K562 (cell line): Measurements from ENCODE around the gene ADPRHL1. TPM values are rescaled to one million over a fixed set of nuclear protein-coding genes. Genes with fewer than 3 reads are reported as not detected.

Experiments
- ATAC-seq: fragments of 200-7000 bp; cut with Tn5 transposase; 3 replicates; pipeline ENCODE4 v1.9.1; 2020; ENCODE audit warnings: moderate library complexity
- BruUV-seq: library from RNA; stranded (reverse); fragments of 400-500 nt; replicated peaks from 2 replicates; lab custom pipeline; 2021; lab: Mats Ljungman, UMichigan
- CTCF ChIA-PET: fragments of 300-600 bp; formaldehyde crosslinking; extraction: SDS; loops from one replicate; lab custom pipeline; 2021; ENCODE audit warnings: low intra/inter-chr PET ratio; lab: Yijun Ruan, JAX
- POLR2A ChIA-PET: fragments of 300-600, 350-650 bp; sonication (Branson Sonifier 250); formaldehyde crosslinking; extraction: SDS; loops from one replicate; lab custom pipeline; 2021; ENCODE audit warnings: antibody characterized with exemption, inconsistent platforms; lab: Yijun Ruan, JAX
- DNase-seq, 4 experiments: peaks; one replicate each; pipeline versions ENCODE4 v3.0.0 to v3.0.0-alpha.2; 2011 to 2018; ENCODE audit warnings: low spot score in 3 of 4, mixed read lengths in 3 of 4; ENCODE audit errors: extremely low read depth in 1 of 4
- FAIRE-seq: peaks from 2 replicates; lab custom pipeline; 2011; peaks lifted over from hg19 to GRCh38; lab: Jason Lieb, UNC
- H2AFZ ChIP-seq: 2 replicates; pipeline ENCODE4 v1.6.0; 2011; ENCODE audit warnings: low read depth, low read length, control low read depth, inconsistent platforms
- H3K27ac ChIP-seq: fragments of 200-600 bp; 3 replicates; pipeline ENCODE4 v1.8.0; 2011; ENCODE audit warnings: low read depth, mild to moderate bottlenecking, control low read depth, inconsistent platforms, low read length, moderate library complexity, mixed read lengths; ENCODE audit errors: extremely low read depth
- H3K27me3 ChIP-seq, 2 experiments: fragments of 300-600 bp in 1 of 2; 2 replicates in 1 of 2; 3 replicates in 1 of 2; pipeline versions ENCODE4 v1.6.0 to v1.8.0; 2011; ENCODE audit warnings: inconsistent platforms in 2 of 2, low read length in 2 of 2, mild to moderate bottlenecking in 1 of 2, mixed read lengths in 1 of 2, moderate library complexity in 1 of 2; ENCODE audit not compliant: control insufficient read depth in 2 of 2, insufficient read depth in 2 of 2
- H3K36me3 ChIP-seq: fragments of 300-600 bp; 3 replicates; pipeline ENCODE4 v1.8.0; 2011; ENCODE audit warnings: mild to moderate bottlenecking, low read length, inconsistent platforms; ENCODE audit not compliant: control insufficient read depth, insufficient read depth
- H3K4me1 ChIP-seq, 2 experiments: fragments of 200-600 bp in 1 of 2; replicated peaks in 1 of 2; 2 replicates in 1 of 2; 3 replicates in 1 of 2; pipeline versions ENCODE4 v1.5.1 to v1.8.0; 2011; ENCODE audit warnings: inconsistent platforms in 2 of 2, low read length in 2 of 2, mild to moderate bottlenecking in 1 of 2, mixed read lengths in 1 of 2, moderate library complexity in 1 of 2; ENCODE audit not compliant: control insufficient read depth in 2 of 2, insufficient read depth in 2 of 2
- H3K4me2 ChIP-seq: 2 replicates; pipeline ENCODE4 v1.6.1; 2011; ENCODE audit warnings: low read length, control low read depth, inconsistent platforms, mixed read lengths; ENCODE audit not compliant: insufficient read depth
- H3K4me3 ChIP-seq: fragments of 200-600 bp; sonication (generic), shearing (Covaris generic); 2 replicates; pipeline ENCODE4 v1.5.1; 2016; ENCODE audit warnings: control low read depth, inconsistent platforms
- H3K79me2 ChIP-seq: fragments of 200-600 bp; 3 replicates; pipeline ENCODE4 v1.8.0; 2011; ENCODE audit warnings: low read length, inconsistent platforms; ENCODE audit not compliant: control insufficient read depth, insufficient read depth
- H3K9ac ChIP-seq, 2 experiments: 2 replicates each; pipeline versions ENCODE4 v1.6.0 to v1.6.1; 2011; ENCODE audit warnings: low read depth in 2 of 2, low read length in 2 of 2, control low read depth in 1 of 2, inconsistent platforms in 1 of 2, mild to moderate bottlenecking in 1 of 2, mixed read lengths in 1 of 2; ENCODE audit not compliant: insufficient read depth in 1 of 2
- H3K9me1 ChIP-seq: one replicate; pipeline ENCODE4 v1.6.0; 2011; ENCODE audit warnings: inconsistent platforms, mild to moderate bottlenecking, low read length, moderate library complexity; ENCODE audit not compliant: control insufficient read depth, insufficient read depth
- H3K9me3 ChIP-seq: replicated peaks from 2 replicates; pipeline ENCODE4 v1.5.1; 2011; ENCODE audit warnings: low read depth, low read length, inconsistent platforms; ENCODE audit not compliant: control insufficient read depth, insufficient read depth
- H4K20me1 ChIP-seq: replicated peaks from 2 replicates; pipeline ENCODE4 v1.6.1; 2011; ENCODE audit warnings: low read length, inconsistent platforms, mixed read lengths; ENCODE audit not compliant: control insufficient read depth, insufficient read depth
- DIDO1 ChIP-seq: fragments of 450-650 bp; IDR thresholded peaks from 2 replicates; pipeline ENCODE4 v1.6.1; 2016; ENCODE audit warnings: low read depth, missing biosample characterization, missing genetic modification characterization
- E2F6 ChIP-seq, 2 experiments: IDR thresholded peaks; 2 replicates each; pipeline ENCODE4 v1.6.1; 2011; ENCODE audit warnings: borderline replicate concordance in 1 of 2, control low read depth in 1 of 2, low read depth in 1 of 2, low read length in 1 of 2, mild to moderate bottlenecking in 1 of 2, mixed read lengths in 1 of 2, moderate library complexity in 1 of 2; ENCODE audit not compliant: insufficient read depth in 1 of 2, insufficient read length in 1 of 2, poor library complexity in 1 of 2, severe bottlenecking in 1 of 2; ENCODE audit errors: extremely low read depth in 1 of 2
- EGR1 ChIP-seq: fragments of 450-650 bp; conservative IDR thresholded peaks from 2 replicates; pipeline ENCODE4 v1.6.1; 2017; ENCODE audit warnings: mild to moderate bottlenecking
- ETV5 ChIP-seq: sonication (generic); formaldehyde crosslinking; IDR thresholded peaks from 2 replicates; pipeline ENCODE4 v1.4.0; 2020; ENCODE audit warnings: low read depth, mild to moderate bottlenecking, missing genetic modification reagents
- HDAC2 ChIP-seq: fragments of 450-650 bp; IDR thresholded peaks from 2 replicates; pipeline ENCODE4 v1.6.1; 2016; ENCODE audit warnings: mild to moderate bottlenecking
- SAP30 ChIP-seq: fragments of 200-600 bp; sonication (generic); IDR thresholded peaks from 2 replicates; pipeline ENCODE4 v1.6.1; 2012; ENCODE audit warnings: borderline replicate concordance, low read depth, mild to moderate bottlenecking, moderate library complexity, low read length, control low read depth, inconsistent platforms; ENCODE audit not compliant: insufficient read depth, poor library complexity, severe bottlenecking
- TEAD1 ChIP-seq, 2 experiments: fragments of 450-650 bp in 1 of 2; sonication (generic) in 1 of 2; formaldehyde crosslinking; IDR thresholded peaks; 2 replicates each; pipeline versions ENCODE4 v1.4.0 to v1.8.0; 2020 to 2022; ENCODE audit warnings: mild to moderate bottlenecking in 2 of 2, missing genetic modification reagents in 1 of 2
- WGBS: fragments of 100-300 bp; shearing (Covaris generic); methylation state at CpG from one replicate; pipeline ENCODE4 v1.1.6; 2016; ENCODE audit warnings: low coverage, mixed read lengths; ENCODE audit not compliant: insufficient coverage; ENCODE audit errors: missing lambda C conversion rate; 5-methylcytosine and 5-hydroxymethylcytosine counted together
- in situ Hi-C: fragments of 300-500 bp; cut with MboI; formaldehyde crosslinking; loops from 4 replicates; pipeline ENCODE4 v1.15.0; 2018; ENCODE audit warnings: inconsistent platforms, mixed read lengths
- intact Hi-C: fragments of 100-400 bp; cut with micrococcal nuclease; formaldehyde crosslinking; loops from 2 replicates; pipeline ENCODE4 v1.14.2; 2022
- polyA plus RNA-seq, 8 experiments: library from polyadenylated mRNA; depleted of rRNA in 4 of 8; stranded (reverse) in 5 of 8; unstranded in 3 of 8; fragments of >200 nt; fragmentation: Nextera tagmentation in 2 of 8; fragmentation: Illumina TruSeq in 1 of 8; extraction: Ambion mirVana in 2 of 8; extraction: Trizol in 1 of 8; gene quantifications; 2 replicates each; pipeline versions ENCODE4 v1.2.1 to v1.2.3, GENCODE V29; 2011 to 2014; ENCODE audit warnings: inconsistent platforms in 1 of 8, missing spikeins in 1 of 8
- total RNA-seq, 7 experiments: library from RNA; depleted of rRNA in 6 of 7; stranded (reverse); fragments of >200 nt in 6 of 7; fragmentation: Illumina TruSeq in 2 of 7; extraction: Trizol in 2 of 7; gene quantifications; 2 replicates each; pipeline versions ENCODE4 v1.2.1 to v1.2.3, GENCODE V29; 2011 to 2021; ENCODE audit warnings: low replicate concordance in 1 of 7
- TF ChIP-seq, protein P1 (sequence below): sonication (generic); formaldehyde crosslinking; IDR thresholded peaks from 2 replicates; pipeline ENCODE4 v1.9.0; 2022; ENCODE audit warnings: mild to moderate bottlenecking, missing genetic modification reagents
- TF ChIP-seq, protein P2 (sequence below), 3 experiments: IDR thresholded peaks in 2 of 3; conservative IDR thresholded peaks in 1 of 3; 2 replicates each; pipeline ENCODE4 v1.5.1; 2011 to 2012; ENCODE audit warnings: low read length in 3 of 3, mild to moderate bottlenecking in 3 of 3, control low read depth in 2 of 3, improper control_type of control experiment in 1 of 3, inconsistent platforms in 1 of 3, low read depth in 1 of 3, mixed read lengths in 1 of 3, moderate library complexity in 1 of 3; ENCODE audit not compliant: insufficient read depth in 2 of 3
- TF ChIP-seq, protein P3 (sequence below): sonication (generic); formaldehyde crosslinking; IDR thresholded peaks from 2 replicates; pipeline ENCODE4 v1.8.0; 2022; ENCODE audit warnings: mild to moderate bottlenecking, missing genetic modification reagents

The ADPRHL1 gene
- total and polyA plus RNA-seq, 9 of the 15 experiments (the other 6 are each of a cell fraction or from before 2014, with no cell fraction given), result 0.06 to 0.76 (median 0.37) TPM; not detected in 1

DNA sequence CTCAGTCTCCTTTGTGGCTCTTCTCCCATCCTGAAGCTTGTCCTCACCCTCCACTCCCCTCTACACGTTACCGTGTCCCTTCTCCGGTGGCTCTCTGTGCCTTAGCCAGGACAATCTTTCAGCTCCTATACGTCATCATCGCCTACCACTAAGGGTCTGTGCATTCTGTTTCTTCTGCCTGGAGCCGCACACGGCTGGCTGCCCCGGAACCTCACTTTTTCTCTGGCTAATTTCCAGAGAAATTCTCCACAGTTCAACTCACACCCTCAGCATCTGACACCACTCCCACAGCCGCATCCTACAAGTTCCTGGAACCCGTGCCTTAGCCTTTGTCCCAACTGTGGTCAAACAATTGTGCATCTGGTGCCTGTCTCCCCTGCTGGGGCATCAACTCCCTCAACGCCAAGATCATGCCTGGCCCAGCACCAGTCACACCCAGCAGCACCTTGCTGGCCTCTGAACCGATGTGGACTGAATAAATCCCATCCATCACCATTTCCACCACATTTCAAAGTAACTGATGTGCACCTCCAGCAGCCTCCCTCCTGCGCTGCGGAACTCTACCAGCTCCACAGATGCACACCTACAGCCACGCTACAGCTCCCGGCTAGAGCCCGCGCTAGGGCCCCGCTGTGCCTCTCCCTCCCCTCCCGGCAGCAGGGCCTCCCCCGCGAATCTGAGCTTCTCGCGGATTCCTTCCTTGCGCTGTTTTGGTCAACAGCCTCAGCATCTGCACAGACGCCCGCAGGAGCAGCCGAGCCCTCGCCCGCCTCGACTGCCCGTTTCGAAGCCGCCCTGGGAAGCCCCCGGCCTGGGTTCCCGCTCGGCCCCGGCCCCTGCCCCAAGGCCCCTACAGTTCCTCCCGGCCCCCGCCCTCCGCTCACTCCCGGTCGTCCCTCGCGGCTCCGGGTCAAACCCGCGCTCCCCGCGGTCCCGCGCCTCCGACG lies 36.5 kb upstream of the ADPRHL1 start:
- DNase-seq, result peak; percentile 31 to 47 (median 36)
- ATAC-seq, result peak; percentile 6
- POLR2A ChIA-PET, result interaction anchor here (0.6 to 1.3 kb wide), 6 partner anchors 8 to 14 kb away, joined by 3 to 8 read pairs (median 3); no protein-coding TSS in a partner anchor
- in situ Hi-C loops (loop anchor here (10.0 kb wide), 1 partner anchor 235 kb away; no protein-coding TSS in a partner anchor), intact Hi-C loops (no loop called here)
- H3K79me2 ChIP-seq, result peaks cover 94% of the 10 kb centered on the region
- H3K36me3 ChIP-seq, result peaks cover 25% of the 10 kb centered on the region; the same call in 2 of the 3 replicates
- peak overlapping the region; percentile 91 for H3K4me2 ChIP-seq
- H3K27ac ChIP-seq, result peak overlapping the region; percentile 88; the same call in 2 of the 3 replicates
- WGBS, result 2% methylated on average over 23 of the region's 54 CpGs
- peaks cover 6% of the 10 kb centered on the region for H3K9me1 ChIP-seq
- H2AFZ ChIP-seq, result peak overlapping the region; percentile 74
- BruUV-seq, result no TSS peak
- CTCF ChIA-PET, result no interaction called here
- FAIRE-seq, result no peak
- H3K9me3 ChIP-seq, result no peaks in the 10 kb centered on the region
- peak overlapping the region; percentile 87 to 93 for H3K9ac ChIP-seq
- peak overlapping the region; percentile 89 for H3K4me3 ChIP-seq
- H3K27me3 ChIP-seq, result no peaks in the 10 kb centered on the region
- peaks cover 18 to 36% of the 10 kb centered on the region in 2 experiments for H3K4me1 ChIP-seq
- H4K20me1 ChIP-seq, result peaks cover 6% of the 10 kb centered on the region
- TF ChIP-seq, protein P1, sequence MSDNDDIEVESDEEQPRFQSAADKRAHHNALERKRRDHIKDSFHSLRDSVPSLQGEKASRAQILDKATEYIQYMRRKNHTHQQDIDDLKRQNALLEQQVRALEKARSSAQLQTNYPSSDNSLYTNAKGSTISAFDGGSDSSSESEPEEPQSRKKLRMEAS (CRISPR knock-in tag), result peak; percentile 34; the same call in 1 of the 2 replicates
- TF ChIP-seq E2F6 (IDR thresholded peaks at IDR 0.05; ENCODE audit: borderline replicate concordance in 1 of 2, extremely low read depth in 1 of 2, insufficient read depth in 1 of 2, insufficient read length in 1 of 2, low read depth in 1 of 2, low read length in 1 of 2, poor library complexity in 1 of 2, severe bottlenecking in 1 of 2) (peak in 1 of 2 experiments; percentile 83), SAP30 (peak; percentile 54), EGR1 (0 out of 2 replicates have a peak, but pooled peaks have one; percentile 20), HDAC2 (0 out of 2 replicates have a peak, but pooled peaks have one; percentile 9), DIDO1 (tag) (no peak), TEAD1 (CRISPR knock-in tag; IDR thresholded peaks at IDR 0.05) (0 out of 4 replicates have a peak, but pooled peaks of 1 of the 2 experiments have one; percentile 40), ETV5 (CRISPR knock-in tag) (no peak)
- TF ChIP-seq, protein P2, sequence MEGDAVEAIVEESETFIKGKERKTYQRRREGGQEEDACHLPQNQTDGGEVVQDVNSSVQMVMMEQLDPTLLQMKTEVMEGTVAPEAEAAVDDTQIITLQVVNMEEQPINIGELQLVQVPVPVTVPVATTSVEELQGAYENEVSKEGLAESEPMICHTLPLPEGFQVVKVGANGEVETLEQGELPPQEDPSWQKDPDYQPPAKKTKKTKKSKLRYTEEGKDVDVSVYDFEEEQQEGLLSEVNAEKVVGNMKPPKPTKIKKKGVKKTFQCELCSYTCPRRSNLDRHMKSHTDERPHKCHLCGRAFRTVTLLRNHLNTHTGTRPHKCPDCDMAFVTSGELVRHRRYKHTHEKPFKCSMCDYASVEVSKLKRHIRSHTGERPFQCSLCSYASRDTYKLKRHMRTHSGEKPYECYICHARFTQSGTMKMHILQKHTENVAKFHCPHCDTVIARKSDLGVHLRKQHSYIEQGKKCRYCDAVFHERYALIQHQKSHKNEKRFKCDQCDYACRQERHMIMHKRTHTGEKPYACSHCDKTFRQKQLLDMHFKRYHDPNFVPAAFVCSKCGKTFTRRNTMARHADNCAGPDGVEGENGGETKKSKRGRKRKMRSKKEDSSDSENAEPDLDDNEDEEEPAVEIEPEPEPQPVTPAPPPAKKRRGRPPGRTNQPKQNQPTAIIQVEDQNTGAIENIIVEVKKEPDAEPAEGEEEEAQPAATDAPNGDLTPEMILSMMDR (IDR thresholded peaks at IDR 0.05 in 2 of 3, conservative IDR thresholded peaks at IDR 0.05 in 1 of 3; ENCODE audit: insufficient read depth in 2 of 3, low read depth in 1 of 3, low read length in 3 of 3), result 0 out of 6 replicates have a peak, but pooled peaks of 1 of the 3 experiments have one; percentile 5
- TF ChIP-seq, protein P3, sequence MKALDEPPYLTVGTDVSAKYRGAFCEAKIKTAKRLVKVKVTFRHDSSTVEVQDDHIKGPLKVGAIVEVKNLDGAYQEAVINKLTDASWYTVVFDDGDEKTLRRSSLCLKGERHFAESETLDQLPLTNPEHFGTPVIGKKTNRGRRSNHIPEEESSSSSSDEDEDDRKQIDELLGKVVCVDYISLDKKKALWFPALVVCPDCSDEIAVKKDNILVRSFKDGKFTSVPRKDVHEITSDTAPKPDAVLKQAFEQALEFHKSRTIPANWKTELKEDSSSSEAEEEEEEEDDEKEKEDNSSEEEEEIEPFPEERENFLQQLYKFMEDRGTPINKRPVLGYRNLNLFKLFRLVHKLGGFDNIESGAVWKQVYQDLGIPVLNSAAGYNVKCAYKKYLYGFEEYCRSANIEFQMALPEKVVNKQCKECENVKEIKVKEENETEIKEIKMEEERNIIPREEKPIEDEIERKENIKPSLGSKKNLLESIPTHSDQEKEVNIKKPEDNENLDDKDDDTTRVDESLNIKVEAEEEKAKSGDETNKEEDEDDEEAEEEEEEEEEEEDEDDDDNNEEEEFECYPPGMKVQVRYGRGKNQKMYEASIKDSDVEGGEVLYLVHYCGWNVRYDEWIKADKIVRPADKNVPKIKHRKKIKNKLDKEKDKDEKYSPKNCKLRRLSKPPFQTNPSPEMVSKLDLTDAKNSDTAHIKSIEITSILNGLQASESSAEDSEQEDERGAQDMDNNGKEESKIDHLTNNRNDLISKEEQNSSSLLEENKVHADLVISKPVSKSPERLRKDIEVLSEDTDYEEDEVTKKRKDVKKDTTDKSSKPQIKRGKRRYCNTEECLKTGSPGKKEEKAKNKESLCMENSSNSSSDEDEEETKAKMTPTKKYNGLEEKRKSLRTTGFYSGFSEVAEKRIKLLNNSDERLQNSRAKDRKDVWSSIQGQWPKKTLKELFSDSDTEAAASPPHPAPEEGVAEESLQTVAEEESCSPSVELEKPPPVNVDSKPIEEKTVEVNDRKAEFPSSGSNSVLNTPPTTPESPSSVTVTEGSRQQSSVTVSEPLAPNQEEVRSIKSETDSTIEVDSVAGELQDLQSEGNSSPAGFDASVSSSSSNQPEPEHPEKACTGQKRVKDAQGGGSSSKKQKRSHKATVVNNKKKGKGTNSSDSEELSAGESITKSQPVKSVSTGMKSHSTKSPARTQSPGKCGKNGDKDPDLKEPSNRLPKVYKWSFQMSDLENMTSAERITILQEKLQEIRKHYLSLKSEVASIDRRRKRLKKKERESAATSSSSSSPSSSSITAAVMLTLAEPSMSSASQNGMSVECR (CRISPR knock-in tag), result peak; percentile 72
